K562 (cell line): ENCODE measurements around the gene TAX1BP1. TPM values are rescaled to one million over a fixed set of nuclear protein-coding genes. Genes with fewer than 3 reads are reported as not detected.
A peak's percentile ranks its signal among the peaks of the same experiment; 100 is the strongest.

Experiments
- BRD4 ChIP-seq: fragments of 200-600 bp; sonication (generic); IDR thresholded peaks from 2 replicates; pipeline ENCODE4 v1.6.1; 2017; ENCODE audit warnings: inconsistent platforms
- CBFB ChIP-seq: sonication (generic); formaldehyde crosslinking; IDR thresholded peaks from 2 replicates; pipeline ENCODE4 v1.4.0; 2020; ENCODE audit warnings: mild to moderate bottlenecking, missing genetic modification reagents
- CC2D1A ChIP-seq: fragments of 450-650 bp; IDR thresholded peaks from 2 replicates; pipeline ENCODE4 v1.6.1; 2017; ENCODE audit warnings: mild to moderate bottlenecking
- CHCHD3 ChIP-seq: fragments of 250-450 bp; sonication (Bioruptor Pico); IDR thresholded peaks from 2 replicates; pipeline ENCODE4 v2.1.2; 2022; ENCODE audit warnings: mild to moderate bottlenecking
- CTCF ChIP-seq, 3 experiments: IDR thresholded peaks in 2 of 3; conservative IDR thresholded peaks in 1 of 3; 2 replicates each; pipeline ENCODE4 v1.5.1; 2011 to 2012; ENCODE audit warnings: low read length in 3 of 3, mild to moderate bottlenecking in 3 of 3, control low read depth in 2 of 3, improper control_type of control experiment in 1 of 3, inconsistent platforms in 1 of 3, low read depth in 1 of 3, mixed read lengths in 1 of 3, moderate library complexity in 1 of 3; ENCODE audit not compliant: insufficient read depth in 2 of 3
- ELK1 ChIP-seq: sonication (generic); formaldehyde crosslinking; IDR thresholded peaks from 2 replicates; pipeline ENCODE4 v1.8.1; 2022; ENCODE audit warnings: missing genetic modification reagents
- GABPA ChIP-seq: fragments of 200-800 bp; sonication (Bioruptor generic); conservative IDR thresholded peaks from 2 replicates; pipeline ENCODE4 v1.6.1; 2016; ENCODE audit warnings: low read depth, missing genetic modification characterization, missing compliant biosample characterization
- HNRNPLL ChIP-seq: fragments of 200-400 bp; formaldehyde crosslinking; IDR thresholded peaks from 2 replicates; pipeline ENCODE4 v1.6.1; 2017; ENCODE audit warnings: low read length, low read depth, mild to moderate bottlenecking; ENCODE audit not compliant: poor library complexity, severe bottlenecking
- HOXB6 ChIP-seq: fragments of 250-450 bp; sonication (Bioruptor Pico); IDR thresholded peaks from 2 replicates; pipeline ENCODE4 v1.5.1; 2022; ENCODE audit warnings: mild to moderate bottlenecking, borderline replicate concordance
- MNT ChIP-seq, 2 experiments: fragments of 450-650 bp; conservative IDR thresholded peaks; 2 replicates each; pipeline ENCODE4 v1.6.1; 2017; ENCODE audit warnings: mild to moderate bottlenecking in 2 of 2, moderate library complexity in 2 of 2
- NBN ChIP-seq: fragments of 450-650 bp; IDR thresholded peaks from 2 replicates; pipeline ENCODE4 v1.6.1; 2016; ENCODE audit warnings: low read depth, mild to moderate bottlenecking
- PATZ1 ChIP-seq: fragments of 250-450 bp; sonication (Bioruptor Pico); IDR thresholded peaks from 2 replicates; pipeline ENCODE4 v1.5.0; 2020; ENCODE audit warnings: mild to moderate bottlenecking, borderline replicate concordance
- RUNX1 ChIP-seq: sonication (generic); IDR thresholded peaks from 2 replicates; pipeline ENCODE4 v1.6.1; 2016; ENCODE audit warnings: antibody characterized with exemption, low read depth
- SIN3A ChIP-seq, 2 experiments: fragments of 150-350 bp in 1 of 2; IDR thresholded peaks; 2 replicates each; pipeline ENCODE4 v1.6.1; 2011 to 2016; ENCODE audit warnings: borderline replicate concordance in 2 of 2, low read depth in 2 of 2, low read length in 2 of 2, mild to moderate bottlenecking in 2 of 2, moderate library complexity in 2 of 2; ENCODE audit not compliant: control insufficient read depth in 1 of 2
- SMARCC2 ChIP-seq: fragments of 450-650 bp; IDR thresholded peaks from 2 replicates; pipeline ENCODE4 v1.6.1; 2017; ENCODE audit warnings: antibody characterized with exemption, moderate library complexity, mild to moderate bottlenecking, low read depth
- SRF ChIP-seq, 2 experiments: fragments of 250-450, 450-650 bp in 1 of 2; sonication (Bioruptor Pico) in 1 of 2; sonication (generic) in 1 of 2; formaldehyde crosslinking; IDR thresholded peaks; 2 replicates each; pipeline versions ENCODE4 v1.5.0 to v1.5.1; 2020 to 2022; ENCODE audit warnings: mild to moderate bottlenecking in 1 of 2, missing genetic modification reagents in 1 of 2
- TAF15 ChIP-seq: fragments of 200-400 bp; formaldehyde crosslinking; IDR thresholded peaks from 2 replicates; pipeline ENCODE4 v1.6.1; 2017; ENCODE audit warnings: mild to moderate bottlenecking, low read depth, low read length, moderate library complexity
- THRAP3 ChIP-seq: fragments of 450-650 bp; IDR thresholded peaks from 2 replicates; pipeline ENCODE4 v1.6.1; 2016; ENCODE audit warnings: mild to moderate bottlenecking, inconsistent platforms, borderline replicate concordance
- XRCC4 ChIP-seq: IDR thresholded peaks from one replicate; pipeline ENCODE4 v1.6.1; 2011; ENCODE audit not compliant: insufficient read depth, insufficient read length; ENCODE audit errors: extremely low read depth
- polyA plus RNA-seq, 8 experiments: library from polyadenylated mRNA; depleted of rRNA in 4 of 8; stranded (reverse) in 5 of 8; unstranded in 3 of 8; fragments of >200 nt; fragmentation: Nextera tagmentation in 2 of 8; fragmentation: Illumina TruSeq in 1 of 8; extraction: Ambion mirVana in 2 of 8; extraction: Trizol in 1 of 8; gene quantifications; 2 replicates each; pipeline versions ENCODE4 v1.2.1 to v1.2.3, GENCODE V29; 2011 to 2014; ENCODE audit warnings: inconsistent platforms in 1 of 8, missing spikeins in 1 of 8
- total RNA-seq, 7 experiments: library from RNA; depleted of rRNA in 6 of 7; stranded (reverse); fragments of >200 nt in 6 of 7; fragmentation: Illumina TruSeq in 2 of 7; extraction: Trizol in 2 of 7; gene quantifications; 2 replicates each; pipeline versions ENCODE4 v1.2.1 to v1.2.3, GENCODE V29; 2011 to 2021; ENCODE audit warnings: low replicate concordance in 1 of 7

Gene TAX1BP1
- total and polyA plus RNA-seq, 9 of the 15 experiments (the other 6 are each of a cell fraction or from before 2014, with no cell fraction given): 49.0 to 119 (median 75.9) TPM

- TF ChIP-seq CTCF (IDR thresholded peaks at IDR 0.05 in 2 of 3, conservative IDR thresholded peaks at IDR 0.05 in 1 of 3; ENCODE audit: insufficient read depth in 2 of 3, low read depth in 1 of 3, low read length in 3 of 3): no peak
- no peak for TF ChIP-seq PATZ1 (CRISPR knock-in tag)
- peak; percentile 74 to 82 for TF ChIP-seq MNT (conservative IDR thresholded peaks at IDR 0.05)
- TF ChIP-seq CHCHD3 (CRISPR knock-in tag): no peak
- peak in 1 of 2 experiments; percentile 41; a peak in 1 of 4 replicates for TF ChIP-seq SIN3A (IDR thresholded peaks at IDR 0.05; ENCODE audit: borderline replicate concordance in 2 of 2, control insufficient read depth in 1 of 2, low read depth in 2 of 2, low read length in 2 of 2)
- no peak for TF ChIP-seq HOXB6 (CRISPR knock-in tag)
- peak; percentile 96 for TF ChIP-seq GABPA (tag)
- TF ChIP-seq HNRNPLL: peak; percentile 90
- TF ChIP-seq TAF15: no peak
- no peak for TF ChIP-seq RUNX1
- TF ChIP-seq SMARCC2: 0 out of 2 replicates have a peak, but pooled peaks have one; percentile 8
- TF ChIP-seq XRCC4: no peak
- TF ChIP-seq NBN: no peak
- TF ChIP-seq CBFB (CRISPR knock-in tag): 0 out of 2 replicates have a peak, but pooled peaks have one; percentile 7
- TF ChIP-seq THRAP3: no peak
- no peak for TF ChIP-seq ELK1 (CRISPR knock-in tag)
- no peak for TF ChIP-seq CC2D1A
- peak; percentile 57; the same call in 1 of the 2 replicates for TF ChIP-seq BRD4
- TF ChIP-seq SRF (CRISPR knock-in tag; IDR thresholded peaks at IDR 0.05): peak in 1 of 2 experiments; percentile 21; a peak in 1 of 4 replicates
Measured at GRCh38 chr7:27739909-27740448, at the start of gene TAX1BP1 (continued).
